ENCODE measurements around the gene RAD18.

Gene RAD18

GRCh38 chr3:8962226-8962861 lies 928 bp downstream of the RAD18 start:
- no peak for DNase-seq

- DNase-seq, result no peak
These were observed 3.6 kb downstream of the RAD18 start for GRCh38 chr3:8959668-8960067.

- no peak for DNase-seq
These were observed 8.1 kb downstream of the RAD18 start for GRCh38 chr3:8954938-8955763.

GRCh38 chr3:8953313-8953712 lies 10.0 kb downstream of the RAD18 start:
- DNase-seq, result no peak

GRCh38 chr3:8952130-8952529 lies 11.1 kb downstream of the RAD18 start:
- DNase-seq, result no peak

GRCh38 chr3:8945890-8946600 lies 17.2 kb downstream of the RAD18 start:
- DNase-seq, result no peak

- DNase-seq, result no peak
These were observed 20.4 kb downstream of the RAD18 start for GRCh38 chr3:8942746-8943488.

GRCh38 chr3:8942115-8942514 lies 21.2 kb downstream of the RAD18 start:
- DNase-seq, result no peak

GRCh38 chr3:8938021-8938420 lies 25.3 kb downstream of the RAD18 start:
- DNase-seq, result no peak

- no peak for DNase-seq
These were observed 25.9 kb downstream of the RAD18 start for GRCh38 chr3:8937064-8938020.

GRCh38 chr3:8932507-8932906 lies 30.8 kb downstream of the RAD18 start:
- no peak for DNase-seq

- DNase-seq, result no peak
These were observed 31.9 kb downstream of the RAD18 start for GRCh38 chr3:8931342-8931741.

GRCh38 chr3:8929860-8930259 lies 33.4 kb downstream of the RAD18 start:
- DNase-seq, result no peak

- DNase-seq, result no peak
These were observed 48.8 kb downstream of the RAD18 start for GRCh38 chr3:8914491-8914890.

- DNase-seq, result no peak
These were observed 51.5 kb downstream of the RAD18 start for GRCh38 chr3:8911781-8912180.

GRCh38 chr3:8909160-8909559 lies 54.1 kb downstream of the RAD18 start:
- no peak for DNase-seq

- no peak for DNase-seq
These were observed 60.1 kb downstream of the RAD18 start for GRCh38 chr3:8903191-8903590.

- no peak for DNase-seq
These were observed 62.4 kb downstream of the RAD18 start for GRCh38 chr3:8900869-8901268.

- DNase-seq, result no peak
These were observed 63.3 kb downstream of the RAD18 start for GRCh38 chr3:8899876-8900460.

- DNase-seq, result no peak
These were observed 67.4 kb downstream of the RAD18 start for GRCh38 chr3:8895829-8896228.

GRCh38 chr3:8893001-8893400 lies 70.3 kb downstream of the RAD18 start:
- no peak for DNase-seq

- DNase-seq, result no peak
These were observed 71.5 kb downstream of the RAD18 start for GRCh38 chr3:8891774-8892173.

Measured in CD4-positive, alpha-beta T cell treated with Interferon gamma for 1 hour (primary cell).